NOMO-1 treated with dmso at 0.1 percent for 144 hours (cell line): ENCODE data around the gene SLC39A10.
"Not testable (repeated sequence)": the region's sequence is repeated elsewhere in the genome, so short reads cannot be mapped to it uniquely, and the experiment has no call there.

Experiments
- DNase-seq: peaks from one replicate; lab custom pipeline; 2025; ENCODE audit not compliant: unreplicated experiment; lab: John Stamatoyannopoulos, UW

SLC39A10 gene

DNA sequence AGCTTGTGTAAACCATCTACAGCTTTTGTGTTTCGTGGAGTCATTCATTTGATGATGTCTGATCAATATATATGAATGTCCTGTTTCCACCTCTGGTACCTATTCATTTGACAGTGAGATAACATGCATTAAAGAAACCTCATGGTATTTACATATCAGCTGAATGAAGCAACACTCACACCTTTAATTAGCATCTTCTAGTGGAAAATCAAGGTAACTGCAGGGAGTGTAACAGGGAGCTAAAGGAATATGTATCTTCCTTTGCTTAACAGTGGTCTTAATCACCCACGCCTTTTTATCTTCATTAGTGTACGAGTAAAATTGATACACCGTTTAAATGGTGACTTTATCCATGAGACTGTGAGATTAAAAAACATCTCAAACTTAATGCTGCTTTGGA lies 15.6 kb downstream of the SLC39A10 start:
- no peak for DNase-seq

GRCh38 chr2:195674491-195675221 lies 17.6 kb downstream of the SLC39A10 start:
- no peak for DNase-seq

DNA sequence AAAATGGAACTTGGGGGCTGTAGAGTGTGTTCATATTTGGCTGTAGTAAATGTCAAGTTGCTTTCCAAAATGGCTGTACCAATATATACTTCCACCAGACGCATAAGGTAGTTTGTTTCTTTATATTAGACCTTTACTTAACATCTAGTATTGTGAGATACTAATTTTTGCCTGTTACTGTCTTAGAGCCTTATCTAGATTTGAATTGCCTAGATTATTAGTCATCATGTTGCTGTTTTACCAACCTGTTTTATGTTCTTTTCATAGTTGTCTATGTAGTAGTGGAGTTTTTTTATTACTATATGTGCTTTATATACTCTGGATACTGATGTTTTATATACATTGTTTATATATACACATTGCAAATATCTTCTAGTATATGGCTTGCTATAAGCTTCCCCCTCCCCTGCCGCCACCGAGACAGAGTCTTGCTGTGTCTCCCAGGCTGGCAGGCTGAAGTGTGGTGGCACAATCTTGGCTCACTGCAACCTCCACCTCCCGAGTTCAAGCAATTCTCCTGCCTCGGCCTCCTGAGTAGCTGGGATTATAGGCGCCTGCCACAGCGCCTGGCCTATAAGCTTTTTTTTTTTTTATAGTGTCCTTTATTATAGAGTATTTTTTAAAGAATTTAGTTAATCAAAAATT lies 18.9 kb downstream of the SLC39A10 start:
- DNase-seq: no peak

GRCh38 chr2:195677290-195677689 lies 20.3 kb downstream of the SLC39A10 start:
- DNase-seq: no peak

GRCh38 chr2:195677884-195678283 lies 20.9 kb downstream of the SLC39A10 start:
- DNase-seq: no peak

DNA sequence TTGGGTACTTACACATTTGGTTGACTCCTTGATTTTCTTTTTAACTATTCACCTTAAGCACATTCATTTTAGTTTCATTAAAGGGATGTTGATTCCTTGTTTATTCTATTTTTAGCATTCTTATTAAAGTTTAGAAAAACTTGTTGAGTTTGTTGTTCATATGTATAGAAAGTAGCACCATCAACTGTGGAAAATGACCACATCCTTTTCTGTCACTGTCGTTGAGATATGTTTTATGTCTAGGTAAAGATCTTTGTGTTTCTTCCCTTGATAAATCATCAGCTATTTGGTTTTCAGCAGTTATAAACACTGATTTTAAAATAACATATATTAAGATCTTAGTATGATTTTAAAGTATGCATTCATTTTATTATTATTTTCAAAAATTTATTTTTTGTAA lies 25.1 kb downstream of the SLC39A10 start:
- no peak for DNase-seq

DNA sequence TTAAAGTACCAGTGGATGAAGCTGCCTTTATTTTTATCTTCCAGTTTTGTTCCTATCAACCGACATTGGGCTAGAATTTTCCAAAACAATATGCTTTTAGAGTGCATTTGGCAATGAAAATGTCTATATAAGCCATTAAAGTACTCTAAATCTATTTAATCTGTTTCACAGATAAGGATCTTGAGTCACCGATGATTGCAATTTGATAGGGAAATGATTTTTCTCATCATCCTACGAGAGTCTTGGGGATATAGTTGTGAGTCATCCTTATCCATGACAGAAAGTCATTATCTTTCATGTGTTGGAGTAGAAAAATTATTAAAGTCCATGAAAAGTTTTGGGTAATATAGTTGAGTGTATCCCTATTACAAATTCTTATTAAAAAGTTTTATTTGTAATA lies 26.1 kb downstream of the SLC39A10 start:
- DNase-seq: no peak

- DNase-seq: no peak
Observed at GRCh38 chr2:195686564-195686963, 29.5 kb downstream of the SLC39A10 start.

- DNase-seq: no peak
Observed at GRCh38 chr2:195687320-195688086, 30.5 kb downstream of the SLC39A10 start.

DNA sequence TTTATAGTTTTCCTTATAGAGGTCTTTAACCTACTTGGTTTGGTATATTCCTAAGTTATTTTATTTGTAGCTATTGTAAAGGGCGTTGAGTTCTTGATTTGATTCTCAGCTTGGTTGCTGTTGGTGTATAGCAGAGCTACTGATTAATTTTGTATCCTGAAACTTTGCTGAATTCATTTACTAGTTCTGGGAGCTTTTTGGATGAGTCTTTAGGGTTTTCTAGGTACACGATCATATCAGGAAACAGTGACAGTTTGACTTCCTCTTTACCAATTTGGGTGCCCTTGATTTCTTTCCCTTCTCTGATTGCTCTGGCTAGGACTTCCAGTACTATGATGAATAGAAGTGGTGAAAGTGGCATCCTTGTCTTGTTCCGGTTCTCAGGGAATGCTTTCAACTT lies 35.5 kb downstream of the SLC39A10 start:
- not testable (repeated sequence) for DNase-seq

DNA sequence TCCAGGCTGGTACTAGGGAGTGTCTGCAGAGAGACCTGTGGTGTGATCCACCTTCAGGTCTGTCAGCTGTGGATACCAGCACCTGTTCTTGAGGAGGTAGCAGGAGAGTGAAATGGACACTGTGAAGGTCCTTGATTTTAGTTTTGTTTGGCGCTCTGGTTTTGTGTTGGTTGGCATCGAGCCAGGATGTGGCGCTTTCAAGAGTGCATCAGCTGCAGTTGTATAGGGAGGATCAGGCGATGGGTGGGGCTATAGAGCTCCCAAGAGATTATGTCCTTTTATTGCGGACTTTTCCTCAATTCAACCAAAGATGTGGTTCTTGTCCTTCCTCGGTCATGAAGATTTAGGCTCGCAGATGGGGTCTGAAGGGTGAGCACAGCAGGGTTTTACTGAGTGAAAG lies 37.5 kb downstream of the SLC39A10 start:
- no peak for DNase-seq

DNA sequence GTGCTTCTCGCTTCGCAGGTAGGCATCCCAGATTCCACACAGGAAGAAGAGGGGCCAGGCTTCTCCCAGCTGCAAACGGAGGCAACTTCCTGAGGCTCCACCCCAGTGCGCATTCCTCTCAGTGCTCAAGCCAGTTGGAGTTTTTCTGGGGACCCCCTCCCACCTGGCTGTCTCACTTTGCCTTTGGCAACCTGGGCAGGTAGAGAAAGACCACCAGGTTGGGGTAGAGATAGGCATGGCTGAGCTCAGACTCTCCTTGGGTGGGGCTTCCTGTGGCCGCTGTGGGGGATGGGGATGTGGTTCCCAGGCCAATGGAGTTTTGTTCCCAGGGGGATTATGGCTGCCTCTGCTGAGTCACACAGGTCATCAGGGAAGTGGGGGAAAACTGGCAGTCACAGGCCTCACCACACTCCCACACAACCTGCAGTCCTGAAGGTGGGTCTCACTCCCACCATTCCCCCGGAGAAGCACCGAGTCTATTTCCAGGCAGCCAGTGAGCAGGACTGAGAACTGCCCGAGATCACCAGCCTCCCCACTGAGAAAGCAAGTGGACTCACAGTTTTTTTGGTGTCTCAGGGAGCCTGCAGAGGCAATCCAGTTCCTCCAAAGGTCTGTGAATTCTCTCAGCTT lies 38.1 kb downstream of the SLC39A10 start:
- DNase-seq: no peak

GRCh38 chr2:195696012-195696411 lies 39.0 kb downstream of the SLC39A10 start:
- DNase-seq: no peak

- DNase-seq: no peak
Observed at GRCh38 chr2:195697681-195698220, 40.7 kb downstream of the SLC39A10 start.

- no peak for DNase-seq
Observed at GRCh38 chr2:195700480-195700879, 43.5 kb downstream of the SLC39A10 start.

GRCh38 chr2:195706161-195706900 lies 49.3 kb downstream of the SLC39A10 start:
- DNase-seq: no peak

- no peak for DNase-seq
Observed at GRCh38 chr2:195709901-195710806, 53.1 kb downstream of the SLC39A10 start.

- DNase-seq: no peak
Observed at GRCh38 chr2:195711478-195711877, 54.5 kb downstream of the SLC39A10 start.

DNA sequence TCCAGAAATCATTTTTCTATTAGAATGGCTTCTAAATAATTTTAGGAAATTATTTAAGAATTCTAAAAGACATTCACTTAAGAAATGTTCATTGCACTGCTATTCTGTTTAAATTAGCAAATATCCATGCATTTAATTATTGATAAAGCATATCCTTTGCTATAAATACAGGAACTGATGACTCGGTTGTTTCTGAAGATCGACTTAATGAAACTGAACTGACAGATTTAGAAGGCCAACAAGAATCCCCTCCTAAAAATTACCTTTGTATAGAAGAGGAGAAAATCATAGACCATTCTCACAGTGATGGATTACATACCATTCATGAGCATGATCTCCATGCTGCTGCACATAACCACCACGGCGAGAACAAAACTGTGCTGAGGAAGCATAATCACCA lies 59.4 kb downstream of the SLC39A10 start:
- DNase-seq: no peak

DNA sequence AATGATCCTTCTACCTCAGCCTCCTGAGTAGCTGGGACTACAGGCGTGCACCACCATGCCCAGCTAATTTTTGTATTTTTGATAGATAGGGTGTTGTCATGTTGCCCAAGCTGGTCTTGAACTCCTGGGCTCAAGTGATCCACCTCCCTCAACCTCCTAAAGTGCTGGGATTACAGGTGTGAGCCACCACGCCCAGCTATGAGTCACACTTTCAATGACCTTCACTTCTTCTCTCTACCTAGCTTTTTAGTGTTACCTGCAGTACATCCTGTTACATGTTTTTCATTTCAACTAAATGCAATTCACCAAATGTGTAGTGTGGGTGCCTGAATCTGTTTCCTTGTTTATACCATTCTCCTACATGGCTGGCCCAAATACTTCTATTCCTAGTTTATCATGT lies 64.0 kb downstream of the SLC39A10 start:
- no peak for DNase-seq
